CD4-positive, alpha-beta T cell treated with Interleukin-4 for 4 hours (primary cell): ENCODE measurements around the gene NDUFAF2.
A peak's percentile ranks its signal among the peaks of the same experiment; 100 is the strongest.
"Not testable (repeated sequence)": the region's sequence is repeated elsewhere in the genome, so short reads cannot be mapped to it uniquely, and the experiment has no call there.

Experiments used
- DNase-seq: peaks from one replicate; pipeline ENCODE4 v3.0.0-alpha.2; 2020

The NDUFAF2 gene

DNA sequence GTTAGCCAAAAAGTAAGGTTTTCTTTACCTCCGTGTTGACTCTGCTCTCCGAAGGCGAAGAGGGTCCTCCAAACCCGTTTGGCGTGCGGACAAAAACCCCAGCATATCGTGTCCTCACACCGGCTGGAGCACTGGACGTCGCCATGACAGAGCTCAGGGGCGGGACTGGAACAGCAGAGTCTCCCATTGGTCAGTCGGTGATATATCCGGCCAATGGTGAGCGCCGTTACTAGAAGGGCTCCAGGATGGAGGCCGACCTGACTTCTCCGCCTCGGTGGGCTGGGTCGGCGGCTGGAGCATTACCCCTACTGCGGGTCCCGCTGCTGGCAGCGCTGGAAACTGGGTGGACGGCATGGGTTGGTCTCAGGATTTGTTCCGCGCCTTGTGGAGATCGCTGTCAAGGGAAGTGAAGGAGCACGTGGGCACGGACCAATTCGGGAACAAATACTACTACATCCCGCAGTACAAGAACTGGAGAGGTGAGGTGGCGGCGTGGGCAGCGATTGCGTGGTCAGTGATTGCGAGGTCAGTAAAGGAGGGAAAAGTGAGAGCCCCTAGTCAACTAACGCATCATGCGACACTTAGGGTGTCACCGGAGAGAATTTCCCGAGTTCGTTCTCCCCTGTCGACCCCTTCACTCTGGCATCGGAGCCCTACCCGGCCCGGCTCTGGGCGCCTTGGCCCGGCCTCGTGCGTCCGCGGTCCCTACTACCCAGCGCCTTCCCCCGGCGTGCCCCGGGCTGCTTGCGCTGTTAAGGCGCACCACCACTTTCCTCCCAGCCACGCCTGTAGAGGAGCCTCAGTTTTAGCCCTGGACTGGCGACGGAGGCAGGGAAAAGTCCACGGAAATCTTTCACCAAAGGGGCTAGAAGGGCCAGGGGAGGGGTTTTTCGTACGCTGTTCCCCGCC lies at the start of gene NDUFAF2, which contains the start of gene ERCC8:
Gene NDUFAF2, plus strand, starts transcription at position 302 of the 909 bp plus-strand sequence. Its CDS starts 51 bp downstream, at position 353.
Gene ERCC8, minus strand, starts transcription at position 167 of the 909 bp plus-strand sequence. Its CDS starts 62 bp downstream, at position 105.
- DNase-seq: peak; percentile 90

DNA sequence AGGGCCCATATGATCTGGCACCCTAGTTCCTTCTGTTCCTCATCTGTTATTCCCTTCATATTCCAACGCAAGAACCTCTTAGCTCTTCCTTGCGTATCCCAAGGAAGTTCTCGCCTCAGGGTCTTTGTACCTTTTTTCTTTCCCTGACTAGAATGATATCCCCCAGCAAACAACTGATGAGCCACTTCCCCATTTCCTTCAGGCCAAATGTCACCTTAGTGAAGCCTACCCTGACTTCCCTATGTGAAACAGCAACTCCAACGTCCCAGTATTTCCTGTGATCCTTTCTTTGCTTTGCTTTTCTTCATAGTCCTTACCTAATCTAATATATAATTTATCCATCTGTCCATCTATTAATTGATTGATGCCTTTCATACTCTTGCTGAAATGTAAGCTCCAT lies 48.0 kb upstream of the NDUFAF2 start:
- no peak for DNase-seq

GRCh38 chr5:60903356-60903755 lies 41.6 kb upstream of the NDUFAF2 start:
- DNase-seq: no peak

DNA sequence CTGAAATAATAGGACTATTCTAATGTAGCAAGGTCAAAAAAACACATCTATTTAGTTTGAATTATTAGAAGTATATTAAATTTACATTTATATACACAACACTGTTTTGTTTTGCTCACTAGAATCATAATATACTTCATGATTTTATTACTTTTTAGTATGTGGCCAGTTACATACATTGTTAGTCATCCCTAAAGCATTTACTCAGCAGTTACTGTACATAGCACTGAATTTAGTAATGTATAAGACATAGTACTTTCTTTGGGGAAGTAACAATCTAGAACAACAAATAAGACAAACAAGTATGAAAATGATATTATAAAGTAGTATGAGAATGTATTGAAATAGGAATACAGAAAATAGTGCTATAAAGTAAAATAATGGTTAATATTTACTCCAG lies 28.4 kb upstream of the NDUFAF2 start:
- no peak for DNase-seq

GRCh38 chr5:60918466-60918865 lies 26.5 kb upstream of the NDUFAF2 start:
- DNase-seq: no peak

DNA sequence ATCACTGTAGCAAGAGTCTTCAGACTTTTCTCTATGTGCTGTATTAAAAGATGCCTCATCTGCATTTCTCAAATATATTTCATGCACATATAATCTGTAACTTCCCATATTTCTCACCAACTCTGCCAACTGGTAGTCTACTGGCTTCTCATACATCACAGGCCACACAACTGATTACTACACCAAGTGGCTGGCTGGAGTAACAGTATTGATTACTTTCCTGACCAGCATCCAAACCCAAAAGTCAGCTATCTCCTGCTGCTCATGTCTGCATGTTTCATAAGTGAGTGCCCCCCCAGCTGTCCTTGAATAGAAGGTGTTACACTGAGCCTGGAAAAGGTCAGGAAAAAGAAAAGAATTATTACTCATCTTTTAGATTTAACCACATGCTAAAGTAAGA lies 17.6 kb upstream of the NDUFAF2 start:
- no peak for DNase-seq

DNA sequence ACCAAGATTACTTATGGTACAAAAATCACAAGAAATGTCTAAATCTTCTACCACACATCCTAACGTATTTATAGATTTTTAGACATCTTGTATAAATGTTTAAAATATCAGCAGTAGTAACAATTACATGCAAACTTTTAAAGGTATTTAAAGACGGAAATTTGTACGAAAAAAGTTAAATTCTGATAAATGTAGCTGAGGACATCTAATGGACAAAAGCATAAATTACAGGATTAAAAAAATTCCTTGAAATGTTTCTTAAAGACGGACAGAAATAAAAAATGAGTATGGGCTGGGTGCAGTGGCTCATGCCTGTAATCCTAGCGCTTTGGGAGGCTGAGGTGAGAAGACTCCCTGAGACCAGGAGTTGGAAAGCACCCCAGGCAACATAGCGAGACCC lies 16.0 kb upstream of the NDUFAF2 start:
- no peak for DNase-seq

DNA sequence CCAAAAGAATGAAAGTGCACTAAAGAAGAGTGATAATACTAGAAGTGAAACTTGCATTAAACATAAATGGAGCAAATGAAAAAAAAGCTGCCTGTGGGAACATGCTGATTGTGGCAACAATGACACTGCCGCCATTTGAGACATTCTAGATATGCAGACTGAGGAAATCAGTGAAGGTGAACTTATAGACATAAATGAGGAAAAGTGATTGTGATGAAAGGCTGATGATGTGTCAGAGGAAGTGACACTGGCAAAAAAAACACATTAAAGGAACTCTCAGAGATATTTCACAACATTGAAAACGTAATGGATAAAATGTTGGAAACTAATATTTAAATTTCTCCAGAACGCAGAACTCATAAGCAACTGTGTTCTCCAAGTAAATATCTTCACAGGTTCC lies 1.4 kb upstream of the NDUFAF2 start:
- DNase-seq: no peak

DNA sequence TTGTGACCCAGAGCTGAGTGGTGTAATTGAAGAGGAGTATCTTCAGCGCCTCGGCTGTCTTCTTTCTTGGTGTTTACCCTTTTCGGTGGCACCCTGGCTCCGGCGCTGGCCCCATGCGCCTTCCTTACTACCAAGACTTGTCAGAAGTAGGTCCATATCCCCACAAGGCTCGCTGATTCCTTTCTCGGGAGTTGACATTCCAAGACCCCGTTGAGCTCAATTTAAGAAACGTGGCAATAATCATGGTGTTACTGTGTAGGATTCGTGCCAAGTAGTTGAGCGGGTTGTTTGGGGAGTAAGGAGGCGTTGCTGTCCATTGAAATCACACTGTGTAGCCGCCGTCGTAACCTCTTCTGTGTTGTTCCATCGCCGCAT lies 795 bp downstream of the NDUFAF2 start:
- no peak for DNase-seq

DNA sequence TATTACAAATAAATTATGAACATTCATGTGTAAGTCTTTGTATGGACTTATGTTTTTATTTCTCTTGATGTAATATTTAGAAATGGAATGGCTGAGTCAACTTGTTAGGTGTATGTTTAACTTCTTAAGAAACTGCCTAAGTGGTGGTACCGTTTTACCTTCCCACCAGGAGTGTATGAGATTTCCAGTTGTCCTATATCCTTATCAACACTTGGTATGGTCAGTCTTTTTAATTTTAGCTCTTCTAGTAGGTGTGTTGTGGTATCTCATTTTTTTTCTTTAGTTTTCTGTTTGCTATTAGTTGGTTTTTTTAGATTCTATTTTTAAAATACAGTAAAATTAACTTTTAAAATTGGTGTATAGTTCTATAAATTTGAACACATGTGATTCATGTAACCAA lies 3.7 kb downstream of the NDUFAF2 start:
- no peak for DNase-seq

DNA sequence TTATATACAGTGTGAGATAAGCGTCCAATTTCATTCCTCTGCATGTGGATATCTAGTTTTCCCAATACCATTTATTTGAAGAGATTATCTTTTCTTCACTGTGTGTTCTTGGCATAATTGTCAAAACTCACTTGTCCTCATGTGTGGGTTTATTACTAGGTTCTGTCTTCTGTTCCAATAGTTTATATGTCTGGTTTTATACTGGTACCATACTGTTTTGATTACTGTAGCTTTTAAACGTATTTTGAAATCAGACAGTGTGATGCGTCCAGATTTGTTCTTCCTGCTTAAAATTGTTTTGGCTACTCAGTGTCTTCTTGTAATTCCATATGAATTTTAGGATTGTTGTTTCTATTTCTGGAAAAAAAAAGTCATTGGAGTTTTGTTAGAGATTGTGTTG lies 10.2 kb downstream of the NDUFAF2 start:
- DNase-seq: no peak

DNA sequence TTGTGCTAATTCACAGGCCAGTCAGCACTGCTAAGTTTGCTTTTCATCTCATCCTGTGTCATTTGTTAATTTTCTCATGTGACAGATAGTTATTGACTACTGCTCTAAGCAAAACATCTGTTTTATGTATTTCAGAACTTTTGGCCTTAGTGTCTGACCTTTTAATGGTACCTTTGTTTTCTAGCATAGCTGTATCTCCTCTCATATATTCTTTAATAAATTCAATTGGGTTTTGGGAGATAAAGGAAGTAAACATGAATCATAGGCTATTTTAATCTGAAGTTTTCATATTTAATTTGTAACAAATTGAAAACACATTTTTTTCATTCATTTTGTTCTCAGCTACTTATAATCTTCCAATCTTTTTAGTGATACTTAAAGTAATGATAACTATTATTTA lies 13.1 kb downstream of the NDUFAF2 start:
- DNase-seq: no peak

DNA sequence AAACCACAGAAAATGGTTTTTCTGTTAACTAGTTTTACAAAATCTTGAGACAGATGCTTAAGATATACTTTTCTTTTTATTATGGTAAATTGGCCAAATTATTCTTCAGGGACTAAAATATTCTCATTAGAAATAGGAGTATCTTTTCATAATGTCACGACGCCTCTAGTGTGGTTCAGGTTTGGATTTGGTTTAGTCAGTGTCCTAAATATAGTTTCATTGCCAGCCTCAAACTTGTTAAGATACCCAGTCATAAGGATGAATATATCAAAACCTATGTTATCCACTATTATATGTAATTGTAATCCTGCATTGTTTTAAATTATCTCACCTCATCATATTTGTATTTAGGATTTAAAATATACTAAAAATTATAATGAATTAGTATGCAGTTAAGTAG lies 13.7 kb downstream of the NDUFAF2 start:
- no peak for DNase-seq

- DNase-seq: peak; percentile 11
These were observed 14.2 kb downstream of the NDUFAF2 start for GRCh38 chr5:60959156-60959555.

GRCh38 chr5:60960591-60960990 lies 15.6 kb downstream of the NDUFAF2 start:
- peak; percentile 15 for DNase-seq

- no peak for DNase-seq
These were observed 16.7 kb downstream of the NDUFAF2 start for GRCh38 chr5:60961685-60962084.

- DNase-seq: peak; percentile 24
These were observed 27.2 kb downstream of the NDUFAF2 start for GRCh38 chr5:60972231-60972630.

GRCh38 chr5:60977956-60978737 lies 33.1 kb downstream of the NDUFAF2 start:
- no peak for DNase-seq

DNA sequence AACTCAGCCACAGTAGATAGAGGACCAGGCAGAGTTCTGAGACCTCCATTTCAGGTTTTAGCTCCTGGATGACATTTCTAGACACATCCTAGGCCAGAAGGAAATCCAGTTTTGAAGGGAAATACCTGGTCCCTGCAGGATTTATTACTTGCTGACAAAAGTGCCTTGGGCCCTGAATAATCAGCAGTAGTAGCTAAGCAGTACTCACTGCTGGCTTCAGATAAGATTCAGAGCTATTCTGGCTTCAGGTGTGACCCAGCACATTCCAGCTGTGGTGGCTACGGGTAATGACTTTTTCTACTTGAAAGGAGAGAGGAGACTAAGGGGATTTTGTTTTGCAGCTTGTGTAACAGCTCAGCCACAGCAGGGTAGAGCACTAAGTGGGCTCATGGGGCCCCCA lies 34.0 kb downstream of the NDUFAF2 start:
- no peak for DNase-seq

- DNase-seq: no peak
These were observed 35.5 kb downstream of the NDUFAF2 start for GRCh38 chr5:60980511-60980910.

- DNase-seq: not testable (repeated sequence)
These were observed 37.1 kb downstream of the NDUFAF2 start for GRCh38 chr5:60982127-60982526.

GRCh38 chr5:60989790-60990189 lies 44.8 kb downstream of the NDUFAF2 start:
- DNase-seq: no peak

DNA sequence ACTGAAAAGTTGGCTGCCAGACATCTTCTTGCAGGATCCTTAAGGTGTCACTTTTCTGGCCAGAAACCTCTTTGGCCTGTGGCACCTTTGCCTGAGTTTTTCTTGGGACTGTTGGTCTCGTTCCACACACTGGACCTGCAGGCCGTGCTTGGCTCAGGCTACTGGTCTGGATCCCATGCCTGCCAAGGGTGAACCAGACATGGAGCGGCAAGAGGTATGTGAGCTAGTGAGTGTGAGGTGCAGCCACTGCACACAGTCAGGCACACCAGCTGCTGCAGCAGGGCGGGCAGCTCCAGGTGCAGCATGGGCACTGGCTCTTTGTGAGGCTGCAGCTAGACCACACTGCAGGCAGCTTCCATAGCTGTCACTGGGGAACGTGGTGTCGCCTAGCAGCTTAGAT lies 47.9 kb downstream of the NDUFAF2 start:
- no peak for DNase-seq

- no peak for DNase-seq
These were observed 48.4 kb downstream of the NDUFAF2 start for GRCh38 chr5:60993425-60993824.
